Nephron progenitor cell (in vitro differentiated cells): ENCODE data around the gene DLX6.

Experiments used
- DNase-seq: peaks from one replicate; pipeline ENCODE4 v3.0.0; 2021
- H3K27ac Mint-ChIP-seq: 2 replicates; pipeline ENCODE4 v1.8.0; 2021; ENCODE audit warnings: mild to moderate bottlenecking, moderate library complexity, mixed read lengths
- H3K27me3 Mint-ChIP-seq: 2 replicates; pipeline ENCODE4 v1.8.0; 2021; ENCODE audit warnings: mild to moderate bottlenecking, low read depth, mixed read lengths; ENCODE audit not compliant: poor library complexity
- H3K36me3 Mint-ChIP-seq: 2 replicates; pipeline ENCODE4 v1.8.0; 2021; ENCODE audit warnings: low read depth, mixed read lengths
- H3K4me1 Mint-ChIP-seq: 2 replicates; pipeline ENCODE4 v1.8.0; 2021; ENCODE audit warnings: mixed read lengths
- H3K4me3 Mint-ChIP-seq: 2 replicates; pipeline ENCODE4 v1.8.0; 2021; ENCODE audit warnings: mild to moderate bottlenecking, moderate library complexity, mixed read lengths
- H3K9me3 Mint-ChIP-seq: 2 replicates; pipeline ENCODE4 v1.8.0; 2021; ENCODE audit warnings: mild to moderate bottlenecking, moderate library complexity, mixed read lengths
- TF ChIP-seq, protein P1 (sequence below): fragments of 200-600 bp; sonication (generic); IDR thresholded peaks from 2 replicates; pipeline ENCODE4 v1.5.0; 2021; ENCODE audit warnings: antibody characterized with exemption

Gene DLX6

DNA sequence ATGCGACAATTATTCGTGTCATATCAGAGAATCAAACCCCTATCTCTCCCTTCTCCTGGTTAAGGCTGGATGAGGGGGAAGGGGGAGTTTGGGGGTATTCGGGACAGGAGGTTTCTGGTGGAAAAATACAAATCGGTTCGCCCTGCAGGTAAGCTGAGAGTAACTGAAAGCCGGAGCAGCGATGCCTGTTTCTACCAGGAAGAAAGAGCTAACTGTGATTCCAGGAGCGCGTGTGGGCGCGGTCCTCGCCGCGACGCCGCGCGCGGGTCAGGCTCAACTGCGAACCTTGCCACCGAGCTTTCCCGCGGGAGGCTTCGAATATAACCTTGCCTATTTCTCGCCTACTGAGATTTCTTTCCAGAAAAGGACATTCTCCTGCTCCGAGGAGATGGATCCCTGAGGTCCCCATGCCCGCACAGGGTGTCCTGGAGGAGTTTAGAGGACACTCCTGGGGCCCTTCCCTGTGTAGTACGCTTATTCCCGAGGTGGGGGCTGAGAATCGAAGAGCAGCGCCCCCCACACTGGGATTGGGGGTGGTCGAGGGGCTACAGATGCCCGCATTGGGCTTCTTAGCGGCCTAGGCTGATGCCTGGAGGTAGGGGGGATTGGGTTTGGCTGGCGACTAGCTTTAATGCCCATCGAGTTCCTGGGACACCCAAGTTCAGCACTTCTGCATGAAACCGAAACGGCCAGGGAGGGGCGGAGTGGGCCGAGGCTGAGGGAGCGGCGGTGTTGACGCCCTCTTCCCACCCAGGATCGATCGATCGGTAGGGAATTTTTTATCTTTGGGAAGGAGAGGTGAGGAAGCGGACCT lies 13.0 kb upstream of the DLX6 start:
- DNase-seq, result no peak
- TF ChIP-seq, protein P1, sequence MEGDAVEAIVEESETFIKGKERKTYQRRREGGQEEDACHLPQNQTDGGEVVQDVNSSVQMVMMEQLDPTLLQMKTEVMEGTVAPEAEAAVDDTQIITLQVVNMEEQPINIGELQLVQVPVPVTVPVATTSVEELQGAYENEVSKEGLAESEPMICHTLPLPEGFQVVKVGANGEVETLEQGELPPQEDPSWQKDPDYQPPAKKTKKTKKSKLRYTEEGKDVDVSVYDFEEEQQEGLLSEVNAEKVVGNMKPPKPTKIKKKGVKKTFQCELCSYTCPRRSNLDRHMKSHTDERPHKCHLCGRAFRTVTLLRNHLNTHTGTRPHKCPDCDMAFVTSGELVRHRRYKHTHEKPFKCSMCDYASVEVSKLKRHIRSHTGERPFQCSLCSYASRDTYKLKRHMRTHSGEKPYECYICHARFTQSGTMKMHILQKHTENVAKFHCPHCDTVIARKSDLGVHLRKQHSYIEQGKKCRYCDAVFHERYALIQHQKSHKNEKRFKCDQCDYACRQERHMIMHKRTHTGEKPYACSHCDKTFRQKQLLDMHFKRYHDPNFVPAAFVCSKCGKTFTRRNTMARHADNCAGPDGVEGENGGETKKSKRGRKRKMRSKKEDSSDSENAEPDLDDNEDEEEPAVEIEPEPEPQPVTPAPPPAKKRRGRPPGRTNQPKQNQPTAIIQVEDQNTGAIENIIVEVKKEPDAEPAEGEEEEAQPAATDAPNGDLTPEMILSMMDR, result no peak
- H3K4me1 Mint-ChIP-seq, result peaks cover 7% of the 10 kb centered on the region
- no peak overlapping the region for H3K4me3 Mint-ChIP-seq
- peaks cover 23% of the 10 kb centered on the region for H3K9me3 Mint-ChIP-seq
- no peak overlapping the region for H3K27ac Mint-ChIP-seq
- H3K27me3 Mint-ChIP-seq, result peaks cover 100% of the 10 kb centered on the region
- H3K36me3 Mint-ChIP-seq, result no peaks in the 10 kb centered on the region

DNA sequence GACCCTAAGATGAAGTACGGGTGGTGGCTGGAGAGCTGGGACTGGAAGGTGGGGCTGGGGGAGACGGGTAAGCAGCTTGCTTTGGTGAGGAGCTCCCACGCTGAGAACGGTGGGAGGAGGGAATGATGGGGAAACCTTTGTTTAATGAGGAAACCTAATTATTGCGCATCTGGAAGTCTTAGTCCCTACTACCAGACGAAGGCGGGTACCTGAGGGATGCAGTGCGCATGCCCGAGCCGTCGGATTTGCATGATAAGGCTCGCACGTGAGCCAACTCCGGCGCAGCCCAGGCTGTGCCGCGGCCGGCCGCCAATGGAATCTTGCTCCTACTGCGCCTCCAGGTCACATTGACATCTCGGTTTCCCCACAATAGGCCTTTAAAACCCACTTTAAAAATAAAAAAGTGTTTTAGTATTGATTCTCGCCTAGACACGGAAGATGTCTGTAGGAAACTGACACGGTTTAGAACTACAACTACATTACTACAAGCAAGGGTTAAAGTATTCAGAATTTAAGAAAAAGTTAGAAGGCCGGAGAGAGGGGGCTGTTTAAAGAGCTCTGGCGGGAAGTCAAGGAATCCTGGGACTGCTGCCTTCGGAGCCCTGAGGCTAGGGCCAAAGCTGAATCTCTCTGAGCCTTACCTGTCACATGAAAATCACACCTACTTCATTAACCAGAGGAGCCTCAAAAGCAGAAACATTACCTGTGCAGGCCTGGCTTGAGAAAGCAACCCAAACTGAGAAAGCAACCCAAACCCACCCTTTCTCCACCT lies 12.1 kb upstream of the DLX6 start:
- Mint-ChIP-seq H3K27ac (no peak overlapping the region), H3K9me3 (peaks cover 23% of the 10 kb centered on the region), H3K4me3 (no peak overlapping the region), H3K27me3 (peaks cover 100% of the 10 kb centered on the region), H3K4me1 (peaks cover 7% of the 10 kb centered on the region), H3K36me3 (no peaks in the 10 kb centered on the region)
- no peak for DNase-seq
- TF ChIP-seq, protein P1, result no peak

DNA sequence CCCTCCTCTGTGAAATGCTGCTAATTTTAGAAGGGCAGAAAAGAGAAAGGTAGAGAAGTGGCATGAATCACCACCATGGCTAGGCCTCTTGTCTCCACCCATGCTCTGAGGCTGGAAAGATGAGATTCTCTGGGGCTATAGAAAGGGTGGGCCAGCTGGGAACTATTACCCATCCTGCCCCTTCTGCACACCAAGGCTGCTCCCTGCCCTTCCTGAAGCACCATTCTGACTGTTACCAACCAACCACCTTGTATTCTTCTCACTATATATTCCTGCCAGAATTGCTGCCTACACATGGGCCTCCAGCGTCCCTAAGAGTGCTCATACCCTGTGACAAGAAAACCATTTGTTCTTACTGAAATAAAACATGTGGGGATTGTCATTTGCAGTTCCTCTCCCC lies 11.4 kb upstream of the DLX6 start:
- no peak overlapping the region for H3K27ac Mint-ChIP-seq
- TF ChIP-seq, protein P1, result no peak
- H3K4me3 Mint-ChIP-seq, result no peak overlapping the region
- peaks cover 100% of the 10 kb centered on the region for H3K27me3 Mint-ChIP-seq
- DNase-seq, result no peak
- H3K36me3 Mint-ChIP-seq, result no peaks in the 10 kb centered on the region
- H3K4me1 Mint-ChIP-seq, result peaks cover 7% of the 10 kb centered on the region
- peaks cover 23% of the 10 kb centered on the region for H3K9me3 Mint-ChIP-seq

- Mint-ChIP-seq H3K27ac (no peak overlapping the region), H3K9me3 (peaks cover 23% of the 10 kb centered on the region), H3K4me1 (peaks cover 7% of the 10 kb centered on the region), H3K4me3 (no peak overlapping the region), H3K27me3 (peaks cover 100% of the 10 kb centered on the region), H3K36me3 (no peaks in the 10 kb centered on the region)
- TF ChIP-seq, protein P1, result no peak
- no peak for DNase-seq
These were observed 9.8 kb upstream of the DLX6 start for GRCh38 chr7:96995406-96996110.

DNA sequence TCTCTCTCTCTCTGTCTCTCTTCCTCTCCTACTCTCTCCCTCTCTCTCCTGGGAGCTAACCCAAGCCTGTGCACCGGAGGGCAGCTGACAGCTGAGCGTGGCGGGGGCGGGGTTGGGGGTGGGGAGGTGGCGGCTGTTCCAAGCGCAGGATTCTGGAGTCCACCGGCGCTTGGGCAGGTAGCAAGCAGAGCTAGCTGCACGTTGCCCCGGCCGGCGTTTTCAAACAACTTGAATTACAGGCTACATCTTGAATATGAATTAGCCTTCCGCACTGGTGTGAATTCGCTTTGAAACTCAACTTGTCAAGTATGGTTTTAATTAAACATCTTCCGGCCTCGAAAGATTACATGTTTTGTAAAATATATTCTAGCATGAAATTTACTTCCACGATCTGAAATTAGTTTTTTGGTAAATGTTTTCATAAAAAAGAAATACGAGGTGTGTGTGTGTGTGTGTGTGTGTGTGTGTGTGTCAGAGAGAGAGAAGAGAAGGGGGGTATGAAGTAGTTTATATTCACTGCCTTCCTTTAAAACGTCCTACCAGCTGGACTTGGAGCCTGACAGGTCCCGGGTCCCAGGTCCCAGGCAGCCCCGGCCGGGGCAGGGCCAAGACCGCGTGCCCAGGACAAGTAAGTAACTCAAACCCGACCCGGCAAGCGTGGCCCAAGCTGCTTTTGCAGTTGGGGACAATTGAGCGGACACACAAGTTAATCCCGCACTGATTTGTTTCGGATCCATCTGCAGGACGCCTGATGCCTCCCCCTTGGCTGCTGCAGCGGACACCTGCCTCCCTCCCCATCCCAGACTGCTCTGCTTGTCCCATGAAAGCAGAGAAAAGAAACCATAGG lies 9.0 kb upstream of the DLX6 start:
- Mint-ChIP-seq H3K27ac (no peak overlapping the region), H3K27me3 (peaks cover 100% of the 10 kb centered on the region), H3K36me3 (no peaks in the 10 kb centered on the region), H3K4me1 (peaks cover 7% of the 10 kb centered on the region), H3K4me3 (no peak overlapping the region), H3K9me3 (peaks cover 23% of the 10 kb centered on the region)
- TF ChIP-seq, protein P1, result no peak
- no peak for DNase-seq
